K562 (cell line): Measurements from ENCODE around the gene GPT2. TPM values are rescaled to one million over a fixed set of nuclear protein-coding genes. Genes with fewer than 3 reads are reported as not detected.
A peak's percentile ranks its signal among the peaks of the same experiment; 100 is the strongest.

Source experiments
- ATAC-seq: fragments of 200-7000 bp; cut with Tn5 transposase; 3 replicates; pipeline ENCODE4 v1.9.1; 2020; ENCODE audit warnings: moderate library complexity
- BruUV-seq: library from RNA; stranded (reverse); fragments of 400-500 nt; replicated peaks from 2 replicates; lab custom pipeline; 2021; lab: Mats Ljungman, UMichigan
- CTCF ChIA-PET: fragments of 300-600 bp; formaldehyde crosslinking; extraction: SDS; loops from one replicate; lab custom pipeline; 2021; ENCODE audit warnings: low intra/inter-chr PET ratio; lab: Yijun Ruan, JAX
- POLR2A ChIA-PET: fragments of 300-600, 350-650 bp; sonication (Branson Sonifier 250); formaldehyde crosslinking; extraction: SDS; loops from one replicate; lab custom pipeline; 2021; ENCODE audit warnings: antibody characterized with exemption, inconsistent platforms; lab: Yijun Ruan, JAX
- DNase-seq, 4 experiments: peaks; one replicate each; pipeline versions ENCODE4 v3.0.0 to v3.0.0-alpha.2; 2011 to 2018; ENCODE audit warnings: low spot score in 3 of 4, mixed read lengths in 3 of 4; ENCODE audit errors: extremely low read depth in 1 of 4
- FAIRE-seq: peaks from 2 replicates; lab custom pipeline; 2011; peaks lifted over from hg19 to GRCh38; lab: Jason Lieb, UNC
- H2AFZ ChIP-seq: 2 replicates; pipeline ENCODE4 v1.6.0; 2011; ENCODE audit warnings: low read depth, low read length, control low read depth, inconsistent platforms
- H3K27ac ChIP-seq: fragments of 200-600 bp; 3 replicates; pipeline ENCODE4 v1.8.0; 2011; ENCODE audit warnings: low read depth, mild to moderate bottlenecking, control low read depth, inconsistent platforms, low read length, moderate library complexity, mixed read lengths; ENCODE audit errors: extremely low read depth
- H3K27me3 ChIP-seq, 2 experiments: fragments of 300-600 bp in 1 of 2; 2 replicates in 1 of 2; 3 replicates in 1 of 2; pipeline versions ENCODE4 v1.6.0 to v1.8.0; 2011; ENCODE audit warnings: inconsistent platforms in 2 of 2, low read length in 2 of 2, mild to moderate bottlenecking in 1 of 2, mixed read lengths in 1 of 2, moderate library complexity in 1 of 2; ENCODE audit not compliant: control insufficient read depth in 2 of 2, insufficient read depth in 2 of 2
- H3K36me3 ChIP-seq: fragments of 300-600 bp; 3 replicates; pipeline ENCODE4 v1.8.0; 2011; ENCODE audit warnings: mild to moderate bottlenecking, low read length, inconsistent platforms; ENCODE audit not compliant: control insufficient read depth, insufficient read depth
- H3K4me1 ChIP-seq, 2 experiments: fragments of 200-600 bp in 1 of 2; replicated peaks in 1 of 2; 2 replicates in 1 of 2; 3 replicates in 1 of 2; pipeline versions ENCODE4 v1.5.1 to v1.8.0; 2011; ENCODE audit warnings: inconsistent platforms in 2 of 2, low read length in 2 of 2, mild to moderate bottlenecking in 1 of 2, mixed read lengths in 1 of 2, moderate library complexity in 1 of 2; ENCODE audit not compliant: control insufficient read depth in 2 of 2, insufficient read depth in 2 of 2
- H3K4me2 ChIP-seq: 2 replicates; pipeline ENCODE4 v1.6.1; 2011; ENCODE audit warnings: low read length, control low read depth, inconsistent platforms, mixed read lengths; ENCODE audit not compliant: insufficient read depth
- H3K4me3 ChIP-seq: fragments of 200-600 bp; sonication (generic), shearing (Covaris generic); 2 replicates; pipeline ENCODE4 v1.5.1; 2016; ENCODE audit warnings: control low read depth, inconsistent platforms
- H3K79me2 ChIP-seq: fragments of 200-600 bp; 3 replicates; pipeline ENCODE4 v1.8.0; 2011; ENCODE audit warnings: low read length, inconsistent platforms; ENCODE audit not compliant: control insufficient read depth, insufficient read depth
- H3K9ac ChIP-seq, 2 experiments: 2 replicates each; pipeline versions ENCODE4 v1.6.0 to v1.6.1; 2011; ENCODE audit warnings: low read depth in 2 of 2, low read length in 2 of 2, control low read depth in 1 of 2, inconsistent platforms in 1 of 2, mild to moderate bottlenecking in 1 of 2, mixed read lengths in 1 of 2; ENCODE audit not compliant: insufficient read depth in 1 of 2
- H3K9me1 ChIP-seq: one replicate; pipeline ENCODE4 v1.6.0; 2011; ENCODE audit warnings: inconsistent platforms, mild to moderate bottlenecking, low read length, moderate library complexity; ENCODE audit not compliant: control insufficient read depth, insufficient read depth
- H3K9me3 ChIP-seq: replicated peaks from 2 replicates; pipeline ENCODE4 v1.5.1; 2011; ENCODE audit warnings: low read depth, low read length, inconsistent platforms; ENCODE audit not compliant: control insufficient read depth, insufficient read depth
- H4K20me1 ChIP-seq: replicated peaks from 2 replicates; pipeline ENCODE4 v1.6.1; 2011; ENCODE audit warnings: low read length, inconsistent platforms, mixed read lengths; ENCODE audit not compliant: control insufficient read depth, insufficient read depth
- CHD2 ChIP-seq: IDR thresholded peaks from 2 replicates; pipeline ENCODE4 v1.6.1; 2011; ENCODE audit warnings: low read depth, low read length
- HOXB6 ChIP-seq: fragments of 250-450 bp; sonication (Bioruptor Pico); IDR thresholded peaks from 2 replicates; pipeline ENCODE4 v1.5.1; 2022; ENCODE audit warnings: mild to moderate bottlenecking, borderline replicate concordance
- ILK ChIP-seq: fragments of 450-650 bp; IDR thresholded peaks from 2 replicates; pipeline ENCODE4 v1.6.1; 2016; ENCODE audit warnings: missing genetic modification characterization, low read depth, mild to moderate bottlenecking, missing compliant biosample characterization, moderate library complexity, borderline replicate concordance
- KDM4B ChIP-seq, 2 experiments: fragments of 450-650 bp in 1 of 2; sonication (generic) in 1 of 2; IDR thresholded peaks; 2 replicates each; pipeline ENCODE4 v1.6.1; 2016 to 2017; ENCODE audit warnings: borderline replicate concordance in 2 of 2, antibody characterized with exemption in 1 of 2, low read depth in 1 of 2, mild to moderate bottlenecking in 1 of 2
- MAZ ChIP-seq, 2 experiments: fragments of 450-650 bp in 1 of 2; sonication (generic) in 1 of 2; formaldehyde crosslinking; IDR thresholded peaks in 1 of 2; conservative IDR thresholded peaks in 1 of 2; 2 replicates each; pipeline versions ENCODE4 v1.4.0 to v1.5.0; 2020; ENCODE audit warnings: mild to moderate bottlenecking in 1 of 2, missing genetic modification reagents in 1 of 2
- NCOA6 ChIP-seq: fragments of 450-650 bp; IDR thresholded peaks from 2 replicates; pipeline ENCODE4 v1.6.1; 2017; ENCODE audit warnings: mild to moderate bottlenecking
- NELFE ChIP-seq: IDR thresholded peaks from 2 replicates; pipeline ENCODE4 v1.6.1; 2011; ENCODE audit warnings: mild to moderate bottlenecking; ENCODE audit not compliant: insufficient read depth, insufficient read length
- NFE2L1 ChIP-seq: fragments of 450-650 bp; IDR thresholded peaks from 2 replicates; pipeline ENCODE4 v1.6.1; 2016; ENCODE audit warnings: missing genetic modification characterization, low read depth, mild to moderate bottlenecking, missing compliant biosample characterization, moderate library complexity, borderline replicate concordance
- NR2F6 ChIP-seq: fragments of 450-650 bp; formaldehyde crosslinking; IDR thresholded peaks from 2 replicates; pipeline ENCODE4 v1.4.0; 2020; ENCODE audit warnings: mild to moderate bottlenecking
- PML ChIP-seq: IDR thresholded peaks from 2 replicates; pipeline ENCODE4 v1.6.1; 2012; ENCODE audit warnings: low read length, inconsistent platforms
- PRMT5 ChIP-seq: sonication (generic); formaldehyde crosslinking; IDR thresholded peaks from 2 replicates; pipeline ENCODE4 v1.5.0; 2020; ENCODE audit warnings: missing genetic modification reagents
- PTBP1 ChIP-seq: fragments of 200-400 bp; formaldehyde crosslinking; IDR thresholded peaks from 2 replicates; pipeline ENCODE4 v1.6.1; 2017; ENCODE audit warnings: low read depth, low read length
- TRIM28 ChIP-seq: fragments of 450-650 bp; IDR thresholded peaks from 2 replicates; pipeline ENCODE4 v1.6.1; 2017
- YY1 ChIP-seq, 3 experiments: IDR thresholded peaks; 2 replicates each; pipeline ENCODE4 v1.6.1; 2011; ENCODE audit warnings: low read length in 2 of 3, mild to moderate bottlenecking in 2 of 3, moderate library complexity in 2 of 3, borderline replicate concordance in 1 of 3, control low read depth in 1 of 3, low read depth in 1 of 3; ENCODE audit not compliant: insufficient read depth in 3 of 3, insufficient replicate concordance in 2 of 3, control insufficient read depth in 1 of 3, insufficient read length in 1 of 3; ENCODE audit errors: extremely low read depth in 1 of 3
- ZNF324 ChIP-seq: fragments of 250-450 bp; sonication (Bioruptor Pico); IDR thresholded peaks from 2 replicates; pipeline ENCODE4 v1.4.0; 2020; ENCODE audit warnings: mild to moderate bottlenecking
- ZNF395 ChIP-seq: fragments of 200-800 bp; sonication (Bioruptor generic); IDR thresholded peaks from 2 replicates; pipeline ENCODE4 v1.6.1; 2017; ENCODE audit warnings: missing genetic modification characterization, missing compliant biosample characterization
- ZNF512 ChIP-seq: IDR thresholded peaks from 2 replicates; pipeline ENCODE4 v1.6.1; 2016; ENCODE audit warnings: missing genetic modification characterization, missing compliant biosample characterization
- ZNF740 ChIP-seq, 3 experiments: fragments of 200-800 bp in 1 of 3; sonication (Bioruptor generic) in 1 of 3; sonication (generic) in 1 of 3; formaldehyde crosslinking in 1 of 3; IDR thresholded peaks; 2 replicates each; pipeline versions ENCODE4 v1.6.1 to v1.8.0; 2016 to 2022; ENCODE audit warnings: mild to moderate bottlenecking in 2 of 3, missing compliant biosample characterization in 2 of 3, missing genetic modification characterization in 2 of 3, missing genetic modification reagents in 1 of 3
- WGBS: fragments of 100-300 bp; shearing (Covaris generic); methylation state at CpG from one replicate; pipeline ENCODE4 v1.1.6; 2016; ENCODE audit warnings: low coverage, mixed read lengths; ENCODE audit not compliant: insufficient coverage; ENCODE audit errors: missing lambda C conversion rate; 5-methylcytosine and 5-hydroxymethylcytosine counted together
- in situ Hi-C: fragments of 300-500 bp; cut with MboI; formaldehyde crosslinking; loops from 4 replicates; pipeline ENCODE4 v1.15.0; 2018; ENCODE audit warnings: inconsistent platforms, mixed read lengths
- intact Hi-C: fragments of 100-400 bp; cut with micrococcal nuclease; formaldehyde crosslinking; loops from 2 replicates; pipeline ENCODE4 v1.14.2; 2022
- polyA plus RNA-seq, 8 experiments: library from polyadenylated mRNA; depleted of rRNA in 4 of 8; stranded (reverse) in 5 of 8; unstranded in 3 of 8; fragments of >200 nt; fragmentation: Nextera tagmentation in 2 of 8; fragmentation: Illumina TruSeq in 1 of 8; extraction: Ambion mirVana in 2 of 8; extraction: Trizol in 1 of 8; gene quantifications; 2 replicates each; pipeline versions ENCODE4 v1.2.1 to v1.2.3, GENCODE V29; 2011 to 2014; ENCODE audit warnings: inconsistent platforms in 1 of 8, missing spikeins in 1 of 8
- total RNA-seq, 7 experiments: library from RNA; depleted of rRNA in 6 of 7; stranded (reverse); fragments of >200 nt in 6 of 7; fragmentation: Illumina TruSeq in 2 of 7; extraction: Trizol in 2 of 7; gene quantifications; 2 replicates each; pipeline versions ENCODE4 v1.2.1 to v1.2.3, GENCODE V29; 2011 to 2021; ENCODE audit warnings: low replicate concordance in 1 of 7

The GPT2 gene
- total and polyA plus RNA-seq, 9 of the 15 experiments (the other 6 are each of a cell fraction or from before 2014, with no cell fraction given), result 0.79 to 14.4 (median 5.8) TPM

- Histone ChIP-seq H3K36me3 (no peaks in the 10 kb centered on the region), H3K27me3 (no peaks in the 10 kb centered on the region)
- intact Hi-C loops, result no loop called here
- CTCF ChIA-PET, result no interaction called here
- TF ChIP-seq NR2F6 (CRISPR knock-in tag) (no peak), ZNF395 (CRISPR knock-in tag) (no peak), ZNF512 (tag) (no peak), MAZ (CRISPR knock-in tag; conservative IDR thresholded peaks at IDR 0.05 in 1 of 2, IDR thresholded peaks at IDR 0.05 in 1 of 2) (no peak), TRIM28 (no peak), PRMT5 (CRISPR knock-in tag) (no peak), NELFE (no peak), YY1 (IDR thresholded peaks at IDR 0.05; ENCODE audit: borderline replicate concordance in 1 of 3, control insufficient read depth in 1 of 3, extremely low read depth in 1 of 3, insufficient read depth in 3 of 3, insufficient read length in 1 of 3, insufficient replicate concordance in 2 of 3, low read depth in 1 of 3, low read length in 2 of 3) (peak in 2 of 3 experiments; percentile 32 to 68), HOXB6 (CRISPR knock-in tag) (no peak), ZNF324 (CRISPR knock-in tag) (no peak), PML (no peak), ILK (no peak), KDM4B (IDR thresholded peaks at IDR 0.05; ENCODE audit: borderline replicate concordance in 2 of 2, low read depth in 1 of 2) (no peak), NFE2L1 (tag) (no peak), PTBP1 (no peak), ZNF740 (CRISPR knock-in tag; IDR thresholded peaks at IDR 0.05) (0 out of 2 replicates have a peak, but pooled peaks have one; percentile 62), ZNF740 (tag; IDR thresholded peaks at IDR 0.05) (no peak), CHD2 (peak; percentile 38; the same call in 1 of the 2 replicates), NCOA6 (no peak)
- TF ChIP-seq, all 486 proteins: peak for 3
- no peaks in the 10 kb centered on the region for H3K79me2 ChIP-seq
- H3K9me1 ChIP-seq, result no peaks in the 10 kb centered on the region
- 46% methylated on average over 11 of the region's 11 CpGs for WGBS
- H3K4me3 ChIP-seq, result no peak overlapping the region
- H3K27ac ChIP-seq, result no peak overlapping the region
- no peaks in the 10 kb centered on the region for H4K20me1 ChIP-seq
- no peak for FAIRE-seq
- peak overlapping the region; percentile 85 for H2AFZ ChIP-seq
- POLR2A ChIA-PET, result no interaction called here
- in situ Hi-C loops, result no loop called here
- no peak for DNase-seq
- ATAC-seq, result peak; percentile 49
- H3K4me1 ChIP-seq, result peaks cover 0 to 5% of the 10 kb centered on the region in 2 experiments; a peak in 2 of 5 replicates
- no peaks in the 10 kb centered on the region for H3K9me3 ChIP-seq
- H3K4me2 ChIP-seq, result no peak overlapping the region
- H3K9ac ChIP-seq, result no peak overlapping the region
- BruUV-seq, result no TSS peak
Observed at GRCh38 chr16:46839986-46840443, 44.1 kb upstream of the GPT2 start.
